ENCODE data around the gene MMP21. TPM values are rescaled to one million over a fixed set of nuclear protein-coding genes. Genes with fewer than 3 reads are reported as not detected.

Gene MMP21
- total RNA-seq, 4 donors from 2014 or later, result 0.67 TPM; not detected in 3

- DNase-seq, result no peak
- TF ChIP-seq POLR2A (IDR thresholded peaks at IDR 0.05), result no peak
- TF ChIP-seq CTCF (IDR thresholded peaks at IDR 0.05), result peak in 3 of 6 experiments; percentile 7 to 28 (median 11)
- intact Hi-C loops (cut with DNase I), result no loop called here
- no peaks in the 10 kb centered on the region for H3K27me3 ChIP-seq
- no peaks in the 10 kb centered on the region for H3K4me1 ChIP-seq
- H3K9me3 ChIP-seq, result no peaks in the 10 kb centered on the region
- WGBS, 2 donors, result 48 to 51% methylated on average over 2 of the region's 2 CpGs
- no peak overlapping the region for H3K27ac ChIP-seq
- peaks cover 43 to 85% of the 10 kb centered on the region in 2 donors for H3K36me3 ChIP-seq
- no peak overlapping the region for H3K4me3 ChIP-seq (replicated peaks in 1 of 3)
These were observed 33.2 kb downstream of the MMP21 start for GRCh38 chr10:125742465-125742864.

GRCh38 chr10:125739994-125740679 is 35.5 kb downstream of the MMP21 start:
- Histone ChIP-seq H3K9me3 (no peaks in the 10 kb centered on the region), H3K36me3 (peaks cover 54 to 87% of the 10 kb centered on the region in 2 donors), H3K4me1 (no peaks in the 10 kb centered on the region), H3K27me3 (no peaks in the 10 kb centered on the region), H3K4me3 (replicated peaks in 1 of 3) (no peak overlapping the region), H3K27ac (no peak overlapping the region)
- TF ChIP-seq POLR2A (IDR thresholded peaks at IDR 0.05) (no peak), CTCF (IDR thresholded peaks at IDR 0.05) (no peak)
- intact Hi-C loops (cut with DNase I), result no loop called here
- WGBS, 2 donors, result 95 to 96% methylated on average over 7 of the region's 7 CpGs
- no peak for DNase-seq

- WGBS, 2 donors, result 92 to 98% methylated on average over 5 of the region's 5 CpGs
- Histone ChIP-seq H3K9me3 (no peaks in the 10 kb centered on the region), H3K4me1 (no peaks in the 10 kb centered on the region), H3K27me3 (no peaks in the 10 kb centered on the region), H3K27ac (no peak overlapping the region), H3K4me3 (replicated peaks in 1 of 3) (no peak overlapping the region), H3K36me3 (peaks cover 60 to 86% of the 10 kb centered on the region in 2 donors)
- intact Hi-C loops (cut with DNase I), result no loop called here
- TF ChIP-seq CTCF (IDR thresholded peaks at IDR 0.05) (no peak), POLR2A (IDR thresholded peaks at IDR 0.05) (no peak)
- no peak for DNase-seq
These were observed 37.4 kb downstream of the MMP21 start for GRCh38 chr10:125738206-125738605.

- H3K4me3 ChIP-seq (replicated peaks in 1 of 3), result no peak overlapping the region
- no peaks in the 10 kb centered on the region for H3K4me1 ChIP-seq
- intact Hi-C loops (cut with DNase I), result no loop called here
- 99 to 100% methylated on average over 1 of the region's 1 CpG for WGBS, 2 donors
- no peak for DNase-seq
- H3K27ac ChIP-seq, result no peak overlapping the region
- H3K9me3 ChIP-seq, result no peaks in the 10 kb centered on the region
- peaks cover 70 to 87% of the 10 kb centered on the region in 2 donors for H3K36me3 ChIP-seq
- no peaks in the 10 kb centered on the region for H3K27me3 ChIP-seq
- TF ChIP-seq CTCF (IDR thresholded peaks at IDR 0.05) (no peak), POLR2A (IDR thresholded peaks at IDR 0.05) (no peak)
These were observed 40.8 kb downstream of the MMP21 start for GRCh38 chr10:125734823-125735222.

- no peaks in the 10 kb centered on the region for H3K4me1 ChIP-seq
- H3K27me3 ChIP-seq, result no peaks in the 10 kb centered on the region
- peaks cover 70 to 87% of the 10 kb centered on the region in 2 donors for H3K36me3 ChIP-seq
- WGBS, 2 donors, result 100% methylated on average over 1 of the region's 1 CpG
- no peak overlapping the region for H3K27ac ChIP-seq
- no peak for TF ChIP-seq CTCF (IDR thresholded peaks at IDR 0.05)
- TF ChIP-seq POLR2A (IDR thresholded peaks at IDR 0.05), result no peak
- no peak for DNase-seq
- intact Hi-C loops (cut with DNase I), result no loop called here
- H3K9me3 ChIP-seq, result no peaks in the 10 kb centered on the region
- H3K4me3 ChIP-seq (replicated peaks in 1 of 3), result no peak overlapping the region
These were observed 41.5 kb downstream of the MMP21 start for GRCh38 chr10:125734148-125734547.

All from thyroid gland (tissue), 4 donors.